AML-193 (cell line): ENCODE results near the gene NFIB.

Experiments used
- DNase-seq, 2 experiments: peaks; one replicate each; lab custom pipeline; 2025; lab: John Stamatoyannopoulos, UW

The NFIB gene

DNA sequence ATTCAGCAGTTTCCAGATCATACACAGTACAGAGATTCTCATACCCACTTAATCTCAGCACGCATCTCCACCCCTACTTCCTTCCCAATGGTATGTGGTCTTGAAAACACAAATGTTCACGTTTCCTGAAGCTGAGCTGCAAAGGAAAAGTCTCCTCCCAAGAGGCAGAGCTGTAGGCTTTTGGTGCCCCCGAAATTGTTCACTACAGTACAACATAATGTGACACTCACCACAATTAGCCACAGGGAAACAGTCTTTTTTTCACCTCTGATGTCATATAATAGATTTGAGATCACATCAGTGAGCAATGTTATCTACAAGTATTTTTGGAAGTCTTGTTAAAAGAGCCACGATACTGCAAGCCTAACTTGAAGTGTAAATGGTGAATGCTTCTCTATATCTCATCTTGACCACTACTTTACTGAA is 40.2 kb downstream of the NFIB start:
- no peak for DNase-seq

GRCh38 chr9:14272927-14273528 is 40.9 kb downstream of the NFIB start:
- no peak for DNase-seq

DNA sequence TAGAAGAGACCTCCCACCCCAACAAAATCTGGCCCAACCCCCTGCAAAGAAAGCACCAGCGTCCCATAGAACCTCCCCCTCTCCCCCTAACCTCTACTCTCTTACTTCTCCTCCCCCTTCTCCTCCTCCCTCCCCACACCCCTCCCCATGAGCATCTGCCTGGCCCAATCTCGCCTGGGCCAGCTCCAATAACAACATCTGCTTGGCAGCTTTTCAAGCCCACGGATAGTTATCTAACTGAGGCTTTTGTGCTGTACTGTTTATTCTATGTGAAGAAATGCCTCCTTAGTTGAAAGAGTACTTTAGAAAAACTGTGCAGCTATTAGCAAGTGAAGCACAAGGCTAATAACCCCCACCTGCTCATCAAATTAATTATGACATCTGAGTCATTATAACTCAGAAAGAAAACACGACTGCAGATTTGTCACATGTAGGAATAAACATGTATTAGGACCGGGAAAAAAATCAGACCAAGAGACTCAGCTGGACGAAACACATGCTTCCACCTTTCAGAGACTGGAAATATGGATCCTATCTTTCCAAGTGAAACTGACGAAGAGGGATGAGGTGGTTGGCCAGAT is 42.8 kb downstream of the NFIB start:
- no peak for DNase-seq

- DNase-seq: no peak
Measured at GRCh38 chr9:14270358-14271092, 43.4 kb downstream of the NFIB start.

DNA sequence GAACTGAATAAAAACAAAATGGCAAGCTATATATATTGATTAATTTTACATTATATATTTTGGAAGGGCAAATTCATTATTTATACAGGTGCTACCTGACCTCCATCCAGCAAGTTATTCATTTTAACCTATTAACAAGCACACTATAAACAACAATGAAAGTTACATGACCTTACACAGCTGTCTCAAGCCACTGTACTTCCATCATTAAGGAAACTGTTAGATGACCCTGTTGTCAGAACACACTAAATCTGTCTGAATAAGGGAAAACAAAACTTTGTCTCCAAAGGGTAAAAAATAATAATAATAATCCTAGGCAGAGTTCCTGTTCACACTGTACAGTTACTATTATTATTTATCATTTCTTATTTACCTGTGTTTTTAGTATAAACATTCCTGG is 44.0 kb downstream of the NFIB start:
- no peak for DNase-seq

- no peak for DNase-seq
Measured at GRCh38 chr9:14263707-14264483, 50.0 kb downstream of the NFIB start.

DNA sequence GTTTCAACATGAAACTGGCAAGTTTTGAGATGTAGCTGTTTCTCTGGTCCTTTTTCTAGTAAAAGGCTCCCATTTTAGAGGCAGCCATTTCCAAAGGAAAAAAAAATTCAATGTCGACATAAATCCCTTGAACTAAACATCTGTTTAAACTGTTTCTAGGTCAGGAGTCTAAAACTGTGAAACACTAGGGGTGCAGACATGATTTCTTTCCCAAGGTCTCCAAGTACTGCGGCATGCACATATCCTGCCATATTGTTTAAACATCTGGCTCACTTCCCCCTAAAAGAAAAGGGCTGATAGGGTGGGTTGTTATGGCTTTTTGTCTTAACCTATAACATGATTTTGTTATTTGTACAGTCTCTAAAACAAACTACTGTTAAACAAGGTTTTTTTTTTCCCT is 51.1 kb downstream of the NFIB start:
- DNase-seq: no peak

DNA sequence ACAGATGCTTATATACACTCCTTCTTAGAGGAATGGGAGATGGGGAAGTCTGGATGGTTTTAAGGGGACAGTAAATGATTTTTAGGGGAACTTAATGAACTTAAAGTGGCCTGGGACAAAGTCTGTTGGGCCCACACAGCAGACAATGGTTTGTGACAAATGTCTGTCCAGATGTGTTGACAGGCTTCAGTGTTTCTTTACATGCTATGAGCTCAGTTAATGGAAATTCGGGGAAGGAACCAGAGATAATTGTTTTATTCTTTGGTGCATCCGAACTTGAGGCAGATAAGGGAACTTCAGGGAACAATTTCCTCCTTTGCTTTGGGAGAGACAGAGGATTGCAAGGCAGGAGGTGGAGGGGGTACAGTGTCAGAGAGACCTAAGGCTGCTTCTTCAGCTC is 52.3 kb downstream of the NFIB start:
- DNase-seq: no peak

DNA sequence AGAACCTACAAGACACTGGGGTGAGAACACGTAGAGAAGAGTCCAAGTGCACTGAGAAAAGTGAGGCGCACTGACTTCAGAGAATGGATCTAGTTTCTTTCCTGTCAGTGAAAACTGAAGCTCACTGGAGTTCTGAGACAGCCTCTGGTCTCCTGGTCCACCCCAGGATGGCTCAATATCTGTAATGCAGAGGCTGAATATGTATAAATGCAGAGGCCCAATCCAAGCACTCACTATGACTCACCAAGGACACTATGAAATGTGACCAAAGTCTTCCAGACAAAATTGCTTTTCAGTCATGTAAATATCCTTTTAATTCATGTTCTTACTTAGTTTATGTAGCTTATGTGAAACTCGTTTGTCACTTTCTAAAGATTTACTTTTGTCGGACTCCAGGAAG is 53.8 kb downstream of the NFIB start:
- no peak for DNase-seq

- DNase-seq: no peak
Measured at GRCh38 chr9:14258660-14259239, 55.2 kb downstream of the NFIB start.

- no peak for DNase-seq
Measured at GRCh38 chr9:14258156-14258555, 55.8 kb downstream of the NFIB start.

GRCh38 chr9:14256588-14256987 is 57.4 kb downstream of the NFIB start:
- no peak for DNase-seq

GRCh38 chr9:14251154-14252071 is 62.5 kb downstream of the NFIB start:
- DNase-seq: no peak

DNA sequence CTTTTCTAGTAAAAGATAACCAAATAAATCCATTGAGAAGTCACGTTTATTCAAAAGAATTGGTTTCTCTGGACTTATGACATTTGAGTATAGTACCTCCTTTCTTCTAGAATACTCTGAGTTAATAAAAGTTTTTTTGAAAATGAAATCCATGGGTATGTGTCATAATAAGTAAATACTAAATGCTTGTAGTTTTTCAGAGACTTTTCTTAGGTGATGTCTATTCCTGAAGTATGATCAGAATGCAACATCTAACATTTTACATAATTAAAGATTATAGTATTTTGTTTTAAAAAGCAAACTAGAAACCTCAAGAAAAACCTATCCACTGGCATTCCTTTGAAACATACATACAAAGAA is 63.2 kb downstream of the NFIB start:
- no peak for DNase-seq

GRCh38 chr9:14249527-14249926 is 64.4 kb downstream of the NFIB start:
- DNase-seq: no peak

- DNase-seq: no peak
Measured at GRCh38 chr9:14248149-14248548, 65.8 kb downstream of the NFIB start.

- DNase-seq: no peak
Measured at GRCh38 chr9:14247577-14247976, 66.4 kb downstream of the NFIB start.

DNA sequence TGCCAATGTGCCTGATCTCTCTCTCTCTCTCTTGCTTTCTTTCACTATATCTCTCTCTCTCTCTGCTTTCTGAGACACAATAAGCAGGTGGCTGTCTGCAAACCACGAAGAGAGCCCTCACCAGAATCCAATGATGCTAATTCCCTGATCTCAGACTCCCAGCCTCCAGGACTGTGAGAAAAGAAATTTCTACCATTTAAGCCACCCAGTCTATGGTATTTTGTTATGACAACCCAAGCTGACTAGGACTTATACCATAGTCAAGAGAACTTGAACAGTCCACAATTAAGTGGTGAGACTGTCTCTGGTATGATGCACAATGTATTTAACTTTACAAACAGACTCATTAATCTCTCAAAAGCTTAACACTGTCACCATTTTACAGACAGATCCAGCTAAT is 67.0 kb downstream of the NFIB start:
- no peak for DNase-seq

GRCh38 chr9:14245901-14246525 is 67.9 kb downstream of the NFIB start:
- DNase-seq: no peak

DNA sequence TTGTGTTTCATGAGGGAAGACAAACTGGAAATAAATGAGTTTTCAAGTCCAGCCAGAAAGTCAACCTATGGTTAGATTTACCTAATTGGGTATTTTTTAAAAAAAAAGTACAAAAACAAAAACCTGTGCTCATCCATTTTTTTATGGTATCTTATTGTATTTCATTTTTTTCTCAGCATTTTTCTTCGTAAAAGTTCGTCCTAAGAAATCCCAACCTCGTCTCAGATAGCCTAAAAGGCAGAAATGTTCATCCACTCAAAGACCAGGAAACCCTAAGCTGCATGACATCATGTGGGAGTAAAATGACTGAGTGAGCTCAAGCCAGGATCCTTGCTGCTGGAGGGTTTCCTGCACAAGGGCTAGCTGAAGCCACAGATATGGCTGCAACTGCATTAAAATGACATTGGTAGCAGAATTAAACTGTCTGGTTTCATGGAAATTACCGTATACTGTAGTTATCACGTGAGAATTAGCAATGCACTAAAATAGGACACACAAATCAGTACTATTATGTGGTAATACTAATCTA is 70.4 kb downstream of the NFIB start:
- no peak for DNase-seq
